Common myeloid progenitor, CD34-positive (primary cell): ENCODE measurements around the gene NSG1.

ENCODE experiments used
- CTCF ChIA-PET: fragments of 350-600 bp; sonication (Branson Sonifier 250); formaldehyde crosslinking; loops from one replicate; lab custom pipeline; 2021; ENCODE audit warnings: antibody characterized with exemption; lab: Charles Lee
- POLR2A ChIA-PET: fragments of 350-600 bp; sonication (Branson Sonifier 250); formaldehyde crosslinking; loops from one replicate; lab custom pipeline; 2021; ENCODE audit warnings: antibody characterized with exemption; lab: Charles Lee
- DNase-seq, 3 donors: peaks; one replicate each; pipeline versions ENCODE4 v3.0.0 to v3.0.0-alpha.2; 2013
- H3K27ac ChIP-seq, 2 experiments: 1 replicate in 1 of 2; 2 replicates in 1 of 2; pipeline ENCODE4 v1.7.0; 2013; ENCODE audit warnings: inconsistent platforms in 2 of 2, low read length in 2 of 2, mild to moderate bottlenecking in 2 of 2, low read depth in 1 of 2, moderate library complexity in 1 of 2; ENCODE audit not compliant: severe bottlenecking in 2 of 2, insufficient read depth in 1 of 2, poor library complexity in 1 of 2
- H3K27me3 ChIP-seq, 5 experiments: replicated peaks in 2 of 5; 1 replicate in 3 of 5; 2 replicates in 2 of 5; pipeline versions ENCODE4 v1.6.1 to v1.7.0; 2013; ENCODE audit warnings: low read length in 4 of 5, mild to moderate bottlenecking in 2 of 5, moderate library complexity in 2 of 5, inconsistent platforms in 1 of 5; ENCODE audit not compliant: insufficient read depth in 5 of 5, control insufficient read depth in 4 of 5
- H3K36me3 ChIP-seq, 4 experiments: 1 replicate in 2 of 4; 2 replicates in 2 of 4; pipeline versions ENCODE4 v1.6.1 to v1.7.0; 2013; ENCODE audit warnings: low read length in 3 of 4, control low read depth in 1 of 4, mild to moderate bottlenecking in 1 of 4; ENCODE audit not compliant: control insufficient read depth in 4 of 4, insufficient read depth in 4 of 4
- H3K4me1 ChIP-seq, 4 experiments: 1 replicate in 3 of 4; 2 replicates in 1 of 4; pipeline versions ENCODE4 v1.6.1 to v1.7.1; 2013; ENCODE audit warnings: low read length in 3 of 4, mild to moderate bottlenecking in 3 of 4, control low read depth in 1 of 4, inconsistent platforms in 1 of 4, moderate library complexity in 1 of 4; ENCODE audit not compliant: control insufficient read depth in 4 of 4, insufficient read depth in 4 of 4; ENCODE audit errors: control extremely low read depth in 1 of 4
- H3K4me3 ChIP-seq, 7 experiments: 1 replicate in 4 of 7; 2 replicates in 3 of 7; pipeline versions ENCODE4 v1.5.1 to v1.7.0; 2013; ENCODE audit warnings: mild to moderate bottlenecking in 7 of 7, low read length in 6 of 7, moderate library complexity in 6 of 7, inconsistent platforms in 2 of 7, low read depth in 2 of 7, control low read depth in 1 of 7; ENCODE audit not compliant: insufficient read depth in 4 of 7, control insufficient read depth in 1 of 7; ENCODE audit errors: extremely low read depth in 1 of 7
- H3K9me3 ChIP-seq, 5 experiments: 1 replicate in 4 of 5; 2 replicates in 1 of 5; pipeline versions ENCODE4 v1.6.1 to v1.7.1; 2013; ENCODE audit warnings: low read length in 4 of 5, mild to moderate bottlenecking in 2 of 5, inconsistent platforms in 1 of 5, low read depth in 1 of 5, moderate library complexity in 1 of 5; ENCODE audit not compliant: control insufficient read depth in 4 of 5, insufficient read depth in 2 of 5; ENCODE audit errors: control extremely low read depth in 1 of 5
- WGBS: methylation state at CpG from one replicate; pipeline ENCODE4 v1.1.5; 2013; ENCODE audit not compliant: insufficient coverage; 5-methylcytosine and 5-hydroxymethylcytosine counted together

The NSG1 gene

DNA sequence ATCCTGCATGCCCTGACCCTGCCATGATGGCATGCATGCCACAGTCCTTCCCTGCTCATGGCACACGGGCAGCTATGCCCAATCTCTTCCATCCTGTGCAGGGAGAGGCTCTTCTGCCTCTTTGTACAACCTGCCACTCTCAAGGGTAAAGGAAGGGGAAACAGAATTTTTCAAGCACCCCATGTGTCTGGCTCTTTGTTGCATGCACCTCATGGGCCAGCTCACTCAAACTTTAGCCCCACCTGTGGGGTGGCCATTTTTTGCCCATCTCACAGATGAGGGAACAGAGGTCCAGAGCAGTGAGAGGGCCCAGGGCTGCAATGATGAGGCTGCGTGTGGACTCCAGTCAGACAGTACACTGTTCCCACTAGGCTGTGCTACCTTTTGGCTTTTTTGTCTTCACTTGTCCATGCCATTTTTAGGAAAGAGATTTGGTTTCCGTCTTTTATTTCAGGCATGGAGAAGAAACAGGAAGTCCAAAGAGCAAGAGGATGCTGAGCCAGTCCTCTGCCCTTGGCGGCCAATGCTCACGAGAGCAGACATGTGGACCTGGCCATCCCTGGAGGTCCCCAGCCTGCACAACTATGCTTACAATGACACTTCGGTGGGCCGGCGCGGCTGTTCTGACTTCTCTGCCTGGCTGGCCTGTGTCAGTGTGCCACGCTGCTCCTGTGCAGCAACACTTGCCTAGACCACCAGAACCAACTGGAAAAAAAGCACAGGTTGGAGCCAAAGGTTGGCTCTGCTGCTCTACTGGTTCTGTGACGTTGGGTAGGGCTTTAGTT lies 45.6 kb downstream of the NSG1 start:
- H3K27ac ChIP-seq, result no peak overlapping the region
- H3K4me3 ChIP-seq, result no peak overlapping the region
- ChIA-PET CTCF (interaction anchor here (0.5 to 2.8 kb wide), 4 partner anchors 8 to 1206 kb away, joined by 3 to 15 read pairs (median 5); no protein-coding TSS in a partner anchor), POLR2A (no interaction called here)
- DNase-seq, result no peak
- H3K9me3 ChIP-seq, result no peaks in the 10 kb centered on the region
- peaks cover 2 to 26% (median 10%) of the 10 kb centered on the region in 4 experiments for H3K36me3 ChIP-seq
- H3K4me1 ChIP-seq, result no peaks in the 10 kb centered on the region
- 99% methylated on average over 9 of the region's 11 CpGs for WGBS
- no peaks in the 10 kb centered on the region for H3K27me3 ChIP-seq

GRCh38 chr4:4433941-4434340 lies 47.0 kb downstream of the NSG1 start:
- no peaks in the 10 kb centered on the region for H3K4me1 ChIP-seq
- no peak overlapping the region for H3K4me3 ChIP-seq
- ChIA-PET CTCF (interaction anchor here (0.6 to 1.1 kb wide), 2 partner anchors 11 to 174 kb away, joined by 3 to 4 read pairs; no protein-coding TSS in a partner anchor), POLR2A (no interaction called here)
- WGBS, result 100% methylated on average over 4 of the region's 4 CpGs
- H3K27ac ChIP-seq, result no peak overlapping the region
- peaks cover 0 to 31% (median 15%) of the 10 kb centered on the region in 4 experiments for H3K36me3 ChIP-seq
- no peak for DNase-seq
- no peaks in the 10 kb centered on the region for H3K9me3 ChIP-seq
- no peaks in the 10 kb centered on the region for H3K27me3 ChIP-seq

DNA sequence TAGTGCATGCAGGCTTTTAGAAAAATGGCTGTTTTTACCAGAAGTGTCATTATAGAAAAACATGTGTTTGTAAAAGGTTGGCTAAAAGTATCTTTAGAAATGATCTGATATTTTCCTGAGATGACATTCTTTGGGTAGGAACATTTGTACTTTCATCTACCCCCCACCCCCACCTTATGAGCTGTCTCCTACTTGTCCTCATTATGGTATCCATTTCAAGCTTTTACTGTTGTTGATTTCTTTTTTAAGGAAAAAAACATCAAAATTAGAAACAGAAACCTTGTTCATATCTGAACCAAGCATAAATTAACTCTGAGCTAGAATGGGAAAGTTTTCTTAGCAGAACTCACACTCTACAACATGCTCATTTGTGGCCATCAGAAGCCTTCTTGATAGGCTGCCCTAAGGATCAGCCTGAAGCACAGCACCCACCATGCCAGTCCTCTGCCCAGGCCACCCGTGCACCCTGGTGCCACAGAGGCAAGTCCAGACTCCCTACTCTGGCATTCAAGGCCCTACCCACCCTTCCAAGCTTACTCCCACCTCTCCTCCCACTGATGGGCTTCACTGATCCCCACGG lies 49.4 kb downstream of the NSG1 start:
- ChIA-PET CTCF (interaction anchor here (1.4 kb wide), 1 partner anchor 11 kb away, joined by 3 read pairs; no protein-coding TSS in a partner anchor), POLR2A (no interaction called here)
- Histone ChIP-seq H3K27ac (no peak overlapping the region), H3K9me3 (no peaks in the 10 kb centered on the region), H3K4me1 (no peaks in the 10 kb centered on the region), H3K36me3 (peaks cover 2 to 27% (median 15%) of the 10 kb centered on the region in 4 experiments), H3K4me3 (no peak overlapping the region), H3K27me3 (no peaks in the 10 kb centered on the region)
- WGBS, result 100% methylated on average over 1 of the region's 2 CpGs
- no peak for DNase-seq

DNA sequence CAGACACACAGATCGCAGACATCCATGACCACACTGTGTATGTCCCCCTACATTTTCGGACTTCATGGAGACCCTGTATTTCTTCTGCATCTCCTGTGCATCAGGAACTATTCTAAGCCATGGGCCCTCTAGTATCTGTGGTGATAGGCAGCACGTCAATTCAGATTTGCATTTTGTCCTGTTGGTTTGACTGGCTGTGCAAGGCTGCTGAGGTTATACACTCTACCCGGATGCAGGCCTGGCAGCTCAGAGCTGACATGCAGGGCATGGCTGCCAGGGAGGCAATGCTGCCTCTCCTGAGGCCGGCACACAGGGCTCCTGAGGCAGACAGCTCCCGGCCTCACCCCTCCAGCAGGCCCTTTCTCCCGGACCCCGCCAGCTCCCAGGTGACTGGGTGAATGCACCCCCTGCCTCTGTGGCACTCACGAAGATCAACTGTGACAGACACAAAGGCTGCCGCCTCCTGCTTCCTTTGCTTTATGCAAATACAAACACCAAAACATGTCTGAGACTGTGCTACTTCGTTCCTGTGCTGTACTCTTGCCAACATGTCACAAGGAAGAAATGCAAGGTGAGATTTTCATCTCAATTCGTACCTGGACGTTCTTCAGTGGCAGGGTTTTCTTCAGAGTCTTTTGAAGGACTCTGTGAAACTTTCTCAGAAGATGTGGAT lies 51.0 kb downstream of the NSG1 start:
- Histone ChIP-seq H3K9me3 (no peaks in the 10 kb centered on the region), H3K4me3 (no peak overlapping the region), H3K27me3 (no peaks in the 10 kb centered on the region), H3K27ac (no peak overlapping the region), H3K4me1 (no peaks in the 10 kb centered on the region), H3K36me3 (peaks cover 2 to 21% (median 11%) of the 10 kb centered on the region in 4 experiments)
- CTCF ChIA-PET, result no interaction called here
- no peak for DNase-seq
- POLR2A ChIA-PET, result no interaction called here
- 94% methylated on average over 8 of the region's 13 CpGs for whole genome bisulfite sequencing

DNA sequence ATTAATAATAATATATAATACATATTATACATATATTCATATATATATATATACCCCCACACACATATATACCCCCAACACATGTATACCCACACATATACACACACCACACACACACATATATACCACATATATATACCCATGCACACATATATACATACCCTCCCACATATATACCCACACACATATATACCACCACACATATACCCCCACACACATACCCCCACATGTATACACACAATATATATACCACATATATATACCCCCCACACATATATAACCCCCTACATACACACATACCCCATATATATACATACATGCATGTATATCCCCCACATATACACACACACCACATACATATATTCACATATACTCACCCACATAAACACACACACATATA lies 52.0 kb downstream of the NSG1 start:
- CTCF ChIA-PET, result no interaction called here
- POLR2A ChIA-PET, result no interaction called here

DNA sequence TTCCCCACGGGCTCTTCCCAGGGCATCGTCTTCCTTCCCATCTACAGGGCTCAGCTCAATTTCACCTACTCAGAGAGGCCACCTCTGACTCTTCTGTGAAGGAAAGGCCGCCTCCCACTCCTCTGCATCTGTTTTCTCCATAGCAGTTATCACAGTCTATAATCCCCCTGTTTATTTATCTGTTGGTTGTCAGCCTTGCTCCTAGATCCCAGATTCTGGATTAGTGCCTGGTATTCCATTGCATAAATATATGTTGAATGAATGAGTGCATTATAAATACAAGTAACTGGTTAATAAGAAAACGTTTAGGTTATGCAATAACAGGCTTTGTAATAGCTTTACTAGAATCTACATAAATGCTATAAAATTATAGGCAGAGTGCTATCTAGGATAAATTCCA lies 52.9 kb downstream of the NSG1 start:
- Histone ChIP-seq H3K4me1 (no peaks in the 10 kb centered on the region), H3K4me3 (no peak overlapping the region), H3K27ac (no peak overlapping the region), H3K36me3 (peaks cover 2 to 11% (median 11%) of the 10 kb centered on the region in 4 experiments), H3K9me3 (no peaks in the 10 kb centered on the region), H3K27me3 (no peaks in the 10 kb centered on the region)
- no peak for DNase-seq
- CTCF ChIA-PET, result interaction anchor here (1.3 kb wide), 1 partner anchor 8 kb away, joined by 5 read pairs; no protein-coding TSS in a partner anchor
- POLR2A ChIA-PET, result no interaction called here
- 100% methylated on average over 2 of the region's 4 CpGs for WGBS

More for the DNA sequence above, 52.0 kb downstream of the NSG1 start:
- Histone ChIP-seq H3K4me3 (no peak overlapping the region), H3K27me3 (no peaks in the 10 kb centered on the region), H3K27ac (no peak overlapping the region), H3K9me3 (no peaks in the 10 kb centered on the region), H3K36me3 (peaks cover 2 to 15% (median 11%) of the 10 kb centered on the region in 4 experiments), H3K4me1 (no peaks in the 10 kb centered on the region)
- DNase-seq, result no peak
